Motor neuron (in vitro differentiated cells): Measurements from ENCODE around the gene KATNIP. TPM values are rescaled to one million over a fixed set of nuclear protein-coding genes. Genes with fewer than 3 reads are reported as not detected.

Source experiments
- ATAC-seq, 8 experiments: fragments of 200-7000 bp; cut with Tn5 transposase; replicated peaks in 6 of 8; 2 replicates each; pipeline ENCODE4 v1.8.0; 2021; ENCODE audit warnings: mild to moderate bottlenecking in 8 of 8, moderate library complexity in 8 of 8
- H3K27ac ChIP-seq, 2 donors: fragments of 250-450 bp; sonication (Bioruptor Pico); 2 replicates each; pipeline ENCODE4 v1.9.0; 2021; ENCODE audit warnings: antibody characterized with exemption in 2 of 2, mild to moderate bottlenecking in 2 of 2, moderate library complexity in 1 of 2
- H3K4me1 ChIP-seq, 2 donors: fragments of 250-450 bp; sonication (Bioruptor Pico); replicated peaks in 1 of 2; 2 replicates each; pipeline ENCODE4 v1.6.1; 2021; ENCODE audit warnings: antibody characterized with exemption in 2 of 2, mild to moderate bottlenecking in 2 of 2, moderate library complexity in 1 of 2
- H3K4me3 ChIP-seq, 5 donors: fragments of 250-450 bp; sonication (Bioruptor Pico); 2 replicates each; pipeline ENCODE4 v1.9.0; 2021; ENCODE audit warnings: antibody characterized with exemption in 5 of 5, mild to moderate bottlenecking in 5 of 5, moderate library complexity in 4 of 5
- WGBS, 10 experiments: fragments of 450-650 bp; shearing (Covaris generic); methylation state at CpG; one replicate each; pipeline ENCODE4 v1.0.0; 2022; 5-methylcytosine and 5-hydroxymethylcytosine counted together
- in situ Hi-C, 9 experiments: fragments of 400-800 bp; cut with MboI; loops; one replicate each; pipeline ENCODE4 v1.15.0; 2021; ENCODE audit warnings: low sequenced_read_pairs in 9 of 9, low pct_unique_long_range_greater_than_20kb in 2 of 9; ENCODE audit not compliant: unreplicated experiment in 9 of 9
- total RNA-seq, 8 experiments: library from RNA; unstranded; fragments of 300-600 nt; gene quantifications; 2 replicates each; pipeline versions ENCODE4 v1.2.3 to v1.2.4, GENCODE V29; 2022

The KATNIP gene
- 10 to 100 TPM in 6 of 8 experiments, 1 to 10 TPM in 2; 8.3 to 36.7 (median 11.5) TPM for total RNA-seq

GRCh38 chr16:27549746-27550581 is at the start of gene KATNIP, which contains the start of gene GTF3C1:
Gene KATNIP, plus strand, starts transcription at chr16:27550144. Its CDS starts 27 bp downstream, at chr16:27550171.
Gene GTF3C1, minus strand, starts transcription at chr16:27549913. Its CDS starts 23 bp downstream, at chr16:27549890.
- Histone ChIP-seq H3K27ac (peak within 1 kb of the TSS; percentile 67 to 75), H3K4me1 (peaks cover 11 to 13% of the 10 kb centered on the region in 2 donors), H3K4me3 (peak within 1 kb of the TSS; percentile 67 to 93 (median 91))
- in situ Hi-C loops, result loop anchor here in 1 of 9 experiments (25.0 kb wide), 1 partner anchor 113 kb away; no protein-coding TSS in a partner anchor
- ATAC-seq, result peak; percentile 77 to 98 (median 97)
- 0 to 24% (median 1%) methylated on average over 4 to 24 of the region's 59 CpGs; no CpG with 5 or more reads in 4 of the 10 experiments for WGBS, 10 experiments

GRCh38 chr16:27500801-27501200 is 49.1 kb upstream of the KATNIP start:
- WGBS, 10 experiments, result 60 to 100% (median 100%) methylated on average over 1 to 2 of the region's 3 CpGs; no CpG with 5 or more reads in 4 of the 10 experiments
- in situ Hi-C loops, result no loop called here
- no peak for ATAC-seq
- H3K4me1 ChIP-seq, result no peaks in the 10 kb centered on the region
- H3K4me3 ChIP-seq, result no peak overlapping the region
- no peak overlapping the region for H3K27ac ChIP-seq

- in situ Hi-C loops, result no loop called here
- no peak overlapping the region for H3K4me3 ChIP-seq
- WGBS, 10 experiments, result 40 to 100% (median 93%) methylated on average over 2 of the region's 5 CpGs; no CpG with 5 or more reads in 7 of the 10 experiments
- peak in 3 of 8 experiments; percentile 32 to 84 (median 56) for ATAC-seq
- H3K27ac ChIP-seq, result no peak overlapping the region
- H3K4me1 ChIP-seq, result no peaks in the 10 kb centered on the region
Observed at GRCh38 chr16:27503662-27504061, 46.3 kb upstream of the KATNIP start.

GRCh38 chr16:27505297-27506236 is 44.4 kb upstream of the KATNIP start:
- Histone ChIP-seq H3K4me3 (no peak overlapping the region), H3K27ac (no peak overlapping the region), H3K4me1 (no peaks in the 10 kb centered on the region)
- peak in 1 of 8 experiments; percentile 43 for ATAC-seq
- in situ Hi-C loops, result no loop called here
- 97 to 100% (median 100%) methylated on average over 1 to 8 of the region's 13 CpGs; no CpG with 5 or more reads in 2 of the 10 experiments for WGBS, 10 experiments

GRCh38 chr16:27506771-27507170 is 43.2 kb upstream of the KATNIP start:
- WGBS, 10 experiments, result 96 to 100% (median 100%) methylated on average over 1 to 10 of the region's 17 CpGs; no CpG with 5 or more reads in 3 of the 10 experiments
- Histone ChIP-seq H3K4me3 (no peak overlapping the region), H3K4me1 (no peaks in the 10 kb centered on the region), H3K27ac (no peak overlapping the region)
- in situ Hi-C loops, result no loop called here
- no peak for ATAC-seq

- ATAC-seq, result no peak
- Histone ChIP-seq H3K4me1 (no peaks in the 10 kb centered on the region), H3K27ac (no peak overlapping the region), H3K4me3 (no peak overlapping the region)
- 85 to 100% (median 94%) methylated on average over 2 to 9 of the region's 9 CpGs; no CpG with 5 or more reads in 2 of the 10 experiments for WGBS, 10 experiments
- in situ Hi-C loops, result no loop called here
Observed at GRCh38 chr16:27508476-27508875, 41.5 kb upstream of the KATNIP start.

- in situ Hi-C loops, result no loop called here
- Histone ChIP-seq H3K4me1 (no peaks in the 10 kb centered on the region), H3K27ac (no peak overlapping the region), H3K4me3 (no peak overlapping the region)
- WGBS, 10 experiments, result 51 to 100% (median 84%) methylated on average over 2 to 17 of the region's 22 CpGs
- ATAC-seq, result peak in 3 of 8 experiments; percentile 55 to 83 (median 57)
Observed at GRCh38 chr16:27511657-27512448, 38.1 kb upstream of the KATNIP start.

GRCh38 chr16:27514806-27515205 is 35.1 kb upstream of the KATNIP start:
- Histone ChIP-seq H3K4me3 (no peak overlapping the region), H3K27ac (no peak overlapping the region), H3K4me1 (no peaks in the 10 kb centered on the region)
- no peak for ATAC-seq
- in situ Hi-C loops, result no loop called here
- WGBS, 10 experiments, result 95 to 100% (median 97%) methylated on average over 1 to 9 of the region's 12 CpGs; no CpG with 5 or more reads in 5 of the 10 experiments

GRCh38 chr16:27515874-27516353 is 34.0 kb upstream of the KATNIP start:
- ATAC-seq, result peak in 3 of 8 experiments; percentile 56 to 78 (median 67)
- in situ Hi-C loops, result no loop called here
- Histone ChIP-seq H3K27ac (no peak overlapping the region), H3K4me1 (no peaks in the 10 kb centered on the region), H3K4me3 (no peak overlapping the region)
- 90 to 100% (median 94%) methylated on average over 2 to 4 of the region's 9 CpGs; no CpG with 5 or more reads in 6 of the 10 experiments for WGBS, 10 experiments

GRCh38 chr16:27516365-27516764 is 33.6 kb upstream of the KATNIP start:
- ATAC-seq, result peak in 1 of 8 experiments; percentile 17
- WGBS, 10 experiments, result 83 to 100% (median 96%) methylated on average over 1 to 11 of the region's 11 CpGs; no CpG with 5 or more reads in 3 of the 10 experiments
- no peaks in the 10 kb centered on the region for H3K4me1 ChIP-seq
- H3K27ac ChIP-seq, result no peak overlapping the region
- in situ Hi-C loops, result no loop called here
- H3K4me3 ChIP-seq, result no peak overlapping the region

GRCh38 chr16:27517664-27518063 is 32.3 kb upstream of the KATNIP start:
- Histone ChIP-seq H3K4me3 (no peak overlapping the region), H3K27ac (no peak overlapping the region), H3K4me1 (no peaks in the 10 kb centered on the region)
- no peak for ATAC-seq
- in situ Hi-C loops, result no loop called here
- 73 to 100% (median 93%) methylated on average over 1 to 7 of the region's 7 CpGs; no CpG with 5 or more reads in 1 of the 10 experiments for WGBS, 10 experiments

- no peaks in the 10 kb centered on the region for H3K4me1 ChIP-seq
- in situ Hi-C loops, result no loop called here
- H3K4me3 ChIP-seq, result no peak overlapping the region
- no peak for ATAC-seq
- WGBS, 10 experiments, result 50 to 100% (median 100%) methylated on average over 1 to 2 of the region's 4 CpGs; no CpG with 5 or more reads in 4 of the 10 experiments
- H3K27ac ChIP-seq, result no peak overlapping the region
Observed at GRCh38 chr16:27518226-27518625, 31.7 kb upstream of the KATNIP start.
